SU-DHL-6 (cell line): Measurements from ENCODE around the gene ZNF575.
"Not testable (repeated sequence)": the region's sequence is repeated elsewhere in the genome, so short reads cannot be mapped to it uniquely, and the experiment has no call there.

Source experiments
- H2AFZ ChIP-seq: fragments of 200-600 bp; sonication (generic); 2 replicates; pipeline ENCODE4 v1.6.1; 2014; ENCODE audit warnings: low read depth, mild to moderate bottlenecking, moderate library complexity, mixed read lengths, antibody characterized with exemption, low read length; ENCODE audit not compliant: severe bottlenecking
- H3F3A ChIP-seq: fragments of 200-600 bp; shearing (Covaris generic); 2 replicates; pipeline ENCODE4 v1.6.0; 2016; ENCODE audit warnings: antibody characterized with exemption, mild to moderate bottlenecking; ENCODE audit not compliant: insufficient read depth
- H3K27ac ChIP-seq: fragments of 200-600 bp; sonication (generic); 2 replicates; pipeline ENCODE4 v1.5.1; 2016; ENCODE audit warnings: low read depth, mild to moderate bottlenecking, low read length, moderate library complexity, mixed read lengths
- H3K27me3 ChIP-seq: fragments of 200-600 bp; sonication (generic), shearing (Covaris generic); 2 replicates; pipeline ENCODE4 v1.6.0; 2014; ENCODE audit warnings: mild to moderate bottlenecking, low read length
- H3K36me3 ChIP-seq: fragments of 200-600 bp; sonication (generic); 2 replicates; pipeline ENCODE4 v1.6.1; 2014; ENCODE audit warnings: mild to moderate bottlenecking, low read length, mixed read lengths
- H3K4me2 ChIP-seq: fragments of 300-600, 200-600 bp; shearing (Covaris generic), sonication (generic); 2 replicates; pipeline ENCODE4 v1.6.0; 2014; ENCODE audit warnings: low read length, low read depth, mild to moderate bottlenecking; ENCODE audit not compliant: poor library complexity, severe bottlenecking
- H3K4me3 ChIP-seq: fragments of 200-600 bp; sonication (generic); 2 replicates; pipeline ENCODE4 v1.5.1; 2014; ENCODE audit warnings: antibody characterized with exemption, low read length, mild to moderate bottlenecking, mixed read lengths; ENCODE audit not compliant: insufficient read depth, poor library complexity, severe bottlenecking
- H3K79me2 ChIP-seq: fragments of 200-600 bp; sonication (generic); 2 replicates; pipeline ENCODE4 v1.6.1; 2014; ENCODE audit warnings: mild to moderate bottlenecking, low read length, moderate library complexity; ENCODE audit not compliant: insufficient read depth
- H3K9ac ChIP-seq: fragments of 200-600 bp; sonication (generic); 2 replicates; pipeline ENCODE4 v1.7.0; 2014; ENCODE audit warnings: mild to moderate bottlenecking, low read length
- H3K9me2 ChIP-seq: fragments of 200-600 bp; sonication (generic); replicated peaks from 2 replicates; pipeline ENCODE4 v1.6.1; 2014; ENCODE audit warnings: low read length; ENCODE audit not compliant: insufficient read depth
- H3K9me3 ChIP-seq: fragments of 200-600 bp; sonication (generic); 2 replicates; pipeline ENCODE4 v1.6.1; 2014; ENCODE audit warnings: low read length, mixed read lengths; ENCODE audit not compliant: insufficient read depth
- H4K20me1 ChIP-seq: fragments of 200-600 bp; sonication (generic); 2 replicates; pipeline ENCODE4 v1.6.1; 2014; ENCODE audit warnings: low read depth, mild to moderate bottlenecking, antibody characterized with exemption, low read length, moderate library complexity, mixed read lengths
- EZH2phosphoT487 ChIP-seq: fragments of 200-600 bp; sonication (generic), shearing (Covaris generic); conservative IDR thresholded peaks from 2 replicates; pipeline ENCODE4 v1.6.1; 2018; ENCODE audit warnings: mild to moderate bottlenecking, antibody characterized with exemption, low read length, moderate library complexity, mixed read lengths
- TF ChIP-seq, protein P1 (sequence below): fragments of 200-600 bp; sonication (generic); IDR thresholded peaks from one replicate; pipeline ENCODE4 v1.5.1; 2017; ENCODE audit warnings: antibody characterized with exemption, mild to moderate bottlenecking, low read length, moderate library complexity; ENCODE audit not compliant: insufficient read depth, poor library complexity, severe bottlenecking

The ZNF575 gene

DNA sequence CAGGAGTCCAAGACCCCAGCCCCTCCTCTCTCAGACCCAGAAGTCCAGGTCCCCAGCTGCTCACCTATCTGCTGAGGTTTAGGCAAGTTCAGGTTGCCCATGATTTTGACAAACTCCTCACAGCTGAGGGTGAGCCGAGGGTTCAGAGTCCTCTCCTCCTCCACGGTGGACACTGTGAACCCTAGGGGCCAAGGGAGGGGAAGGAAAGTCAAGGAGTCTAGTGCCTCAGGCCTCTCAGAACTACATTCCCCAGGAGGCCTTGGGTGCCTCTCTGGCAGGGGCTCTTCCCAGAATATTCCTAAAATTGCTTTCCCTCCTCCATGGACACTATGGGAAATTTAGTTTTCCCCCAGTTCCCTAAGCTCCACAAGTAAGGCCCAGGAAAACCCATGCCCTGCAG, 25.1 kb upstream of the ZNF575 start:
- no peak for TF ChIP-seq EZH2phosphoT487
- TF ChIP-seq, protein P1, sequence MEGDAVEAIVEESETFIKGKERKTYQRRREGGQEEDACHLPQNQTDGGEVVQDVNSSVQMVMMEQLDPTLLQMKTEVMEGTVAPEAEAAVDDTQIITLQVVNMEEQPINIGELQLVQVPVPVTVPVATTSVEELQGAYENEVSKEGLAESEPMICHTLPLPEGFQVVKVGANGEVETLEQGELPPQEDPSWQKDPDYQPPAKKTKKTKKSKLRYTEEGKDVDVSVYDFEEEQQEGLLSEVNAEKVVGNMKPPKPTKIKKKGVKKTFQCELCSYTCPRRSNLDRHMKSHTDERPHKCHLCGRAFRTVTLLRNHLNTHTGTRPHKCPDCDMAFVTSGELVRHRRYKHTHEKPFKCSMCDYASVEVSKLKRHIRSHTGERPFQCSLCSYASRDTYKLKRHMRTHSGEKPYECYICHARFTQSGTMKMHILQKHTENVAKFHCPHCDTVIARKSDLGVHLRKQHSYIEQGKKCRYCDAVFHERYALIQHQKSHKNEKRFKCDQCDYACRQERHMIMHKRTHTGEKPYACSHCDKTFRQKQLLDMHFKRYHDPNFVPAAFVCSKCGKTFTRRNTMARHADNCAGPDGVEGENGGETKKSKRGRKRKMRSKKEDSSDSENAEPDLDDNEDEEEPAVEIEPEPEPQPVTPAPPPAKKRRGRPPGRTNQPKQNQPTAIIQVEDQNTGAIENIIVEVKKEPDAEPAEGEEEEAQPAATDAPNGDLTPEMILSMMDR, result no peak
- Histone ChIP-seq H3K9me2 (no peaks in the 10 kb centered on the region), H3K27me3 (no peaks in the 10 kb centered on the region), H3K27ac (no peak overlapping the region), H2AFZ (no peak overlapping the region), H3K9ac (no peak overlapping the region), H4K20me1 (no peaks in the 10 kb centered on the region), H3K9me3 (no peaks in the 10 kb centered on the region), H3K36me3 (no peaks in the 10 kb centered on the region), H3K4me3 (no peak overlapping the region), H3K4me2 (no peak overlapping the region), H3K79me2 (no peaks in the 10 kb centered on the region), H3F3A (0 out of 2 replicates have a peak, but pooled peaks cover 3% of the 10 kb centered on the region)

DNA sequence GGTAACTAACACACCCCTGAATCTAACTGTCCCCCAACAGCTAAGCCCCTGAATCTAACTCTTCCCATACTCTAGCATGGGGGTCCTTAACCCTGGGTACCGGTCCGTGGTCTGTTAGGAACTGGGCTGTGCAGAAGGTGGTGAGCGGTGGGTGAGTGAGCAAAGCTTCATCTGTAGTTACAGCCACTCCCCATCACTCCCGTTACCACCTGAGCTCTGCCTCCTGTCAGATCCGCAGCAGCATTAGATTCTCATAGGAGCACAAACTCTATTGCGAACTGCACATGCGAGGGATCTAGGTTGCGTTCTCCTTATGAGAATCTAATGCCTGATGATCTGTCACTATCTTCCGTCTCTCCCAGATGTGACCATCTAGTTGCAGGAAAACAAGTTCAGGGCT, 22.3 kb upstream of the ZNF575 start:
- Histone ChIP-seq H3K9me3 (no peaks in the 10 kb centered on the region), H4K20me1 (no peaks in the 10 kb centered on the region), H3K9ac (no peak overlapping the region), H2AFZ (no peak overlapping the region), H3K27me3 (no peaks in the 10 kb centered on the region), H3K4me3 (no peak overlapping the region), H3K9me2 (no peaks in the 10 kb centered on the region), H3K79me2 (no peaks in the 10 kb centered on the region), H3K27ac (no peak overlapping the region), H3K4me2 (no peak overlapping the region), H3K36me3 (no peaks in the 10 kb centered on the region), H3F3A (no peaks in the 10 kb centered on the region)
- TF ChIP-seq, protein P1, result no peak
- TF ChIP-seq EZH2phosphoT487, result no peak

DNA sequence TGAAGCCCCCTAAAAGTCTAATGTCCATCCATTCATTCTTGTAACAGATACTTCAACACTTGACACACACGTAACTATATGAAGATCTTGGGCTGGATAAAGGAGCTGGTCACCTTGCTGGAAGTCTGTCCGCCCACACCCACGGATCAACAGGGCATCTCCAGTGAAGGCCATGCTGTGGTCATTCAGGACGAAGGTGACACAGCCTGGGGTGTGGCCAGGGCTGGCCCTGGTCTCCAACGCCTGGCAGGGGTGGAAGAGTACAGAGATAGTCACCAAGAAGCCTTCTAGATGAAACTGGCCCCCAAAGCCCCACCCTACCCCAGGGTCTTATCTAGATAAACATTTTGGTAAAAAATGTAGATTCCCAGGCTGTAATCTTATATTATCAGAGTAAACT, 21.7 kb upstream of the ZNF575 start:
- Histone ChIP-seq H3K9me2 (no peaks in the 10 kb centered on the region), H3K9me3 (no peaks in the 10 kb centered on the region), H2AFZ (no peak overlapping the region), H3K79me2 (no peaks in the 10 kb centered on the region), H3K4me2 (no peak overlapping the region), H3K27me3 (no peaks in the 10 kb centered on the region), H3K36me3 (no peaks in the 10 kb centered on the region), H3K9ac (no peak overlapping the region), H3F3A (no peaks in the 10 kb centered on the region), H3K27ac (no peak overlapping the region), H4K20me1 (no peaks in the 10 kb centered on the region), H3K4me3 (no peak overlapping the region)
- TF ChIP-seq, protein P1, result no peak
- TF ChIP-seq EZH2phosphoT487, result no peak

DNA sequence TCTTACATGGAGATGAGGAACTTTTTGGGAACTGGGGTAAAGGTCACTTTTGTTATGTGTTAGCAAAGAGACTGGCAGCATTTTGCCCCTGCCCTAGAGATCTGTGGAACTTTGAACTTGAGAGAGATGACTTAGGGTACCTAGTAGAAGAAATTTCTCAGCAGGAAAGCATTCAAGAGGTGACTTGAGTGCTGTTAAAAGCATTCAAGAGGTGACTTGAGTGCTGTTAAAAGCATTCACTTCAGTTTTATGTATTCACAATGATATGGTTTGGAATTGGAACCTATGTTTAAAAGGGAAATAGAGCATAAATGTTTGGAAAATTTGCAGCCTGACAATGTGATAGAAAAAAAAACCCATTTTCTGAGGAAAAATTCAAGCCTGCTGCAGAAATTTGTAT, 20.6 kb upstream of the ZNF575 start:
- not testable (repeated sequence) for H3K9me2 ChIP-seq, H3F3A ChIP-seq, H3K27ac ChIP-seq, H2AFZ ChIP-seq, H3K4me2 ChIP-seq, H3K9me3 ChIP-seq, H3K36me3 ChIP-seq, H3K4me3 ChIP-seq, H3K79me2 ChIP-seq, H3K27me3 ChIP-seq, H3K9ac ChIP-seq, H4K20me1 ChIP-seq
